Hepatic stellate cell (primary cell): Measurements from ENCODE around the gene TYMS.

Experiments used
- DNase-seq: peaks from one replicate; pipeline ENCODE4 v3.0.0; 2011; ENCODE audit warnings: low spot score

The TYMS gene

DNA sequence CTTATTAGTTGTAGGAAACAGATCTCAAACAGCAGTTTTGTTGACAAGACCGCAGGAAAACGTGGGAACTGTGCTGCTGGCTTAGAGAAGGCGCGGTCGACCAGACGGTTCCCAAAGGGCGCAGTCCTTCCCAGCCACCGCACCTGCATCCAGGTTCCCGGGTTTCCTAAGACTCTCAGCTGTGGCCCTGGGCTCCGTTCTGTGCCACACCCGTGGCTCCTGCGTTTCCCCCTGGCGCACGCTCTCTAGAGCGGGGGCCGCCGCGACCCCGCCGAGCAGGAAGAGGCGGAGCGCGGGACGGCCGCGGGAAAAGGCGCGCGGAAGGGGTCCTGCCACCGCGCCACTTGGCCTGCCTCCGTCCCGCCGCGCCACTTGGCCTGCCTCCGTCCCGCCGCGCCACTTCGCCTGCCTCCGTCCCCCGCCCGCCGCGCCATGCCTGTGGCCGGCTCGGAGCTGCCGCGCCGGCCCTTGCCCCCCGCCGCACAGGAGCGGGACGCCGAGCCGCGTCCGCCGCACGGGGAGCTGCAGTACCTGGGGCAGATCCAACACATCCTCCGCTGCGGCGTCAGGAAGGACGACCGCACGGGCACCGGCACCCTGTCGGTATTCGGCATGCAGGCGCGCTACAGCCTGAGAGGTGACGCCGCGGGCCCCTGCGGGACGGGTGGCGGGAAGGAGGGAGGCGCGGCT, at the start of gene TYMS:
Gene TYMS (plus strand): TSS at position 343 of the 690 bp plus-strand sequence. CDS start 90 bp downstream, at position 433.
- DNase-seq: peak; percentile 38

- no peak for DNase-seq
These were observed 49.5 kb upstream of the TYMS start for GRCh38 chr18:607930-608329.

DNA sequence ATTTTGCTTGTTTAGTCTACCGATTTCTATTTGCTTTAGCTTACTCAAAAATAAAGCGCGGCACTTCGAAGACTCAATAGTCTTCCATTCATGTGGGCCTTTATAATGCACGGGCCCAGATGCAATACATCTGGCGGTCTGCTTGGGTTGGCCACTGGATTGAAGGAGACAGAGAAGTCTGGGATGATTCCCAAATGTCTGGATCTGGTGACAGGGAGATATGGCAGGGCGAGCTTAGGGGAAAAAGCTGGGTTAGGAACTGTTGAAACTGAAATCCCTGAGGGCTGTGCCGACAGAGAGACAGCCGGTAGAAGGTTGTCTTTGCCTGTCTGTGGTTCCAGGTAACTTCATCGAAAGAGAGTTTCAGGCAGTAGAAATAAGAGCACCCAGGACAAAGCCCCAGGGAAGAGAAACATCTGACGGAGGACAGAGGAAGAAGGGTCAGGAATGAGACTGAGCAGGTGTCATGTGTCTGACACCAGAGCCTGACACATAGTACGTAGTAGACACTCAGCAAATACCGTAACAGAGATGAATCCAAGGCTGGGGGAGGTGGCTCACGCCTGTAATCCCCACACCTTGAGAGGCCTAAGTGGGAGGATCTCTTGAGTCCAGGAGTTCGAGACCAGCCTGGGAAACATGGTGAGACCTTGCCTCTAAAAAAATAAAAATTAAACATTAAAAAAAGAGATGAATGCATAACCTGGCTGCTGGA, 47.1 kb upstream of the TYMS start:
- DNase-seq: no peak

DNA sequence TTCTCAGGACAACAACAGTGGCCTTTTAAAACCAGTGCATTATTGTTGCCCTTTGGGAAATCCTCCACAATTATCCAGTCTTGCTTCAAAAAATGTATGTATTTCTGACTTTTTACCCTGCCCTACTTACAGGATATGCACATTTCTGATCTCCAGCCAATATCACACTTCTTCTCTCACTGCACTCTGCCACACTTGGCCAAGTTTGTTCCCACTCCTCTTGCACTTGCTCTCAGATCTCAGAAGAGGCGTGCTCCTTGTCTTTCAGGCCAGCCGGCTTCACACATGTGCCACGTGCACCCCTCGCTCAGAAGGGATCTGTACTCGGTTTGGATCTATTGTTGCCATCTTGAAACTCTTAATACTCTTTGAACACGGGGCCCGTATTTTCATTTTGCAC, 45.3 kb upstream of the TYMS start:
- no peak for DNase-seq

GRCh38 chr18:614193-614592, 43.3 kb upstream of the TYMS start:
- no peak for DNase-seq

DNA sequence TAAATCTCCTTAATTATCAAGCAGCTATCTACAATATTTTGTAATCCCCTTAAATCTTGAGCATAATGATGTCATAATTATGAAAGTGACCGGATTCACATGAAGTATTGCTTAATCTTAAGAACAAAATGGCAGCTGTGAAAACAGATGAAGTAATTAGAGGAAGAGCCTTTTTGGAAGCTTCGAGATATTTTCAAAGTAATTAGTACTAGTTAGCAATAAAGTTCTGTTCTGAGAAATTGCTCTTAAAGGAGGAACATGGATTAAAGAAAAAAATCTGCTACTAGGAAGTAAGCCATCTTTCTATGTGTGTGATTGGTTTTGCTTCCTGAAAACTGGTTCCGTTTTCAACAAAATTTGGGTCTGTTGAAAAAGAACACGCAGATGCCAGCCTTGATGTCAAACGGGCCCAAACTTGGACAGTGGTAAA, 42.3 kb upstream of the TYMS start:
- no peak for DNase-seq

GRCh38 chr18:615773-616172, 41.7 kb upstream of the TYMS start:
- DNase-seq: no peak

DNA sequence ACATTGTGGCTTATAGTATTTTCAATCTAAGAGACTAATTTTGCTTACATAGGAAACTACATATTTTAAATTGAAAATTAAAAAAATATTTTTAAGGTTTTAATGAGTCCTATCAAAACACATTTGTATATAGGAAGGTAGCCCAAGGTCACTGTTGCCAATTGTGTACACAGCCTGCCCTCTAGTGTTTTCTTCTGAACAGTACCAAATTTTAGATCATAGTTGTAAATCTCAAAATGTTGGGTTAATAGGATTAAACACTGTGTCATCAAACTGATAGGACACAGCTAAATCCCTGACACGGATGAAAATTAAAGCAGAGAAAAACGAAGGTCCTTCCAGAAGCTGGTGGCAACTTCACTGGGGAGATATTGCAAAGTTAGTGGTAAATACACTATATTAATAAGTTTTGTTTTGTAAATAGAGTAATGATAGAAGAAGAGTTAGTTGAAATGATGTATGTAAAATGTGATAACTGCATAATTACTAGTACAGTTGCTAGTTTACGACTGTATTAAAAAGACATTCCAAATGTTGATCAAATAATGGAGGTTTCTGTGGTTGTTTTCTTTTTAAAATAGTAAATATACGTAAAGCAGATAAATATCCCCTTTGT, 41.0 kb upstream of the TYMS start:
- DNase-seq: peak; percentile 14

GRCh38 chr18:617970-618504, 39.4 kb upstream of the TYMS start:
- DNase-seq: no peak

DNA sequence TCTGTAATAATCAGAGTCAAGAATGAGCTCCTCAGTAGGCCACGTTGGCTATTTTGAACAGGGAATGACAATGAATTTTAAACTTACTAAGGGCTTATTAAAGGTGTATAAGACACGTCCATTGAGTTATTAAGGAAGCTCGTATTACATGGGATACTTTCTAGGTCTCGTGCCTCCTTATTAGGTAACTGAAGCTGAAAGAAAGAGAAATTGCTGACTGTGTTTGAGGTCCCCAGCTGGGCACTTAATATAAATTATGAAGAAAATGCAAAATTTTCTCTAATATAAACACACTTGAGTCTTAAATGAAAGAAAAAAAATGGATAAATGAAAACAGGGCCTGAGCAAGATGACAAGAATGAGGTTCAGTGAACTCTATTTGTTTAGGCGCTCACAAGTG, 38.8 kb upstream of the TYMS start:
- DNase-seq: no peak

GRCh38 chr18:621291-622043, 36.0 kb upstream of the TYMS start:
- no peak for DNase-seq

- DNase-seq: no peak
These were observed 35.2 kb upstream of the TYMS start for GRCh38 chr18:622289-622688.

DNA sequence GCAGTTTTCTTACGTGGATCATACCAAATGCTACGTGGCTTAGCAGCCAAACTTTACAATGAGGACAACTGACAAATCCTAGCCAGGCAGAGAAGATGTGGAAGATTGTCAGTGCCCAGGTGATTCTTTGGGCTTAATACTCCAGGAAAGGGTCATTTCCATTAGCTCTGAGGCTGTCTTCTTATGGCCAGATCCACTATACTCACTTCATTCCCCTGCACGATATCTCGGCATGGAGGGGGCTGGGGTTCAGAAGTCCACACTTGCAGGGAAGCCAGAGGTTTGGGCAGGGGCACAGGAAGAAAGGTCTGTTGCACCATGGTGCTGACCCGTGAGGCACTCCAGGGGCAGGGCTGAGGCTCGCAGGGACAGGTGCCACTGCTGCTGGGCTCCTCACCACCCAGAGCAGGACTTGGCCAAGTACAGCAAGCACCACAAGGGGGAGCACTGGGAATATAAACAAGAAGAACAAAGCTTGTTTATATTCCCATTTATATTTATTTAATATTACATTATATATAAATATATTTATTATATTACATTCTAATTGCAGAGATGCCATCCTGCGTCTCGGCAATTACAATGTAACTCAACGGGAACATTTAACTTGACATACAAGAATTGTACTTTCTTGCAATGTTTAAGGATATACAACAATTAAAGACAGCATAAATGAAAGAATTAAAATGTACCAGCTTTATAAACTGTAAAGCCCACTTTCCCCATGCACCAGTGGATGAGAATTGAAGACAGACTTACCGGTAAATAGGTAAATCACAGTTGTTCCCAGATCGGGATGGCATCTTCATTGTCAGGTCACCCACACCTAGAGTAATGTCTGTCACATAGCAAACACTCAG, 33.5 kb upstream of the TYMS start:
- DNase-seq: peak; percentile 19

DNA sequence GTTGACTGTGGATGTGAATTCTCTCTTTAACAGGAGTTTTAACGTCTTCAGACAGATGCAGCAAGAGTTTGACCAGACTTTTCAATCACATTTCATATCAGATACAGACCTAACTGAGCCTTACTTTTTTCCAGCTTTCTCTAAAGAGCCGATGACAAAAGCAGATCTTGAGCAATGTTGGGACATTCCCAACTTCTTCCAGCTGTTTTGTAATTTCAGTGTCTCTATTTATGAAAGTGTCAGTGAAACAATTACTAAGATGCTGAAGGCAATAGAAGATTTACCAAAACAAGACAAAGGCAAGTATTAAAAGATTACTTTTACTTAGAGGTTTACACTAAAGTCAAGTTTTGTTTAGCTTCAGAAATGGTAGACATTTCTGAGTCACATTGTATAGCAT, 30.2 kb upstream of the TYMS start:
- no peak for DNase-seq

DNA sequence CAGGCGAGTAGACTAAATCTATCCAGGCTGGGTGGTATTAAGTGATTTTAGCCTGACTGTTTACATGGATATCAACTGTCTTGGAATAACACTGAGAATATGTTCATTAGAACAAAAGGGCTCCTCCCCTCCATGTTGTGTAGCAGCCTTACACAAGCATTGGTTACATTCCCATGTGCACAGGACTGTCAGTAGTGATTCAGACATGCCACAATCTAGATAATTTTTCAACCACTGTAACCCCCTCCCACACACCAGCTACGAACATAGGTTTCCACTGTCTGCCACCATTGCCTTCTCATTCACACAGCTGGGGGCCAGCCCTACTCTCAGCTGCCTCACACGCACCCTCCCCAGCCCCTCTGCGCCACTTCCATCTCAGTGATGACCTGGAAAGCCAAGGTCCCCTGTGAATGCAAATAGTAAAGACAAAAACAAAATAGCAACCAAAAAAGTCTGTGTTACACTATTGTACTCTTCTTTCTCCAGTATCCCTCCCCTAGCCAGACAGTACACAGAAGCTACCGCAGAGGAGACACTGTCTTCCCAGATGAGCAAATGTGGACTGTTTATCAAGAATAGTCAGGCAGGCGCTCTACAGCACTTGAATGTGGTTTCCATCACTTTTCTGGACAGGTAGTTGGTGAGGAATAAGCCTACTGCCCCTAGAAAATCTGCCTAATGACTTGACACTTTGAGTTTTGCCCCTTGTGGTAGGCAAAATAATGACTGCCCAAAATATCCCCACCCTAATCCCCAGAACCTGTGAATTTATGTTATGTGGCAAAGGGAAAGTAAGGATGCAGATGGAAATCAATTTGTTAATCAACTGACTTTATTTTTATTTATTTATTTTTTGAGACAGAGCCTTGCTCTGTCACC, 27.9 kb upstream of the TYMS start:
- DNase-seq: no peak

DNA sequence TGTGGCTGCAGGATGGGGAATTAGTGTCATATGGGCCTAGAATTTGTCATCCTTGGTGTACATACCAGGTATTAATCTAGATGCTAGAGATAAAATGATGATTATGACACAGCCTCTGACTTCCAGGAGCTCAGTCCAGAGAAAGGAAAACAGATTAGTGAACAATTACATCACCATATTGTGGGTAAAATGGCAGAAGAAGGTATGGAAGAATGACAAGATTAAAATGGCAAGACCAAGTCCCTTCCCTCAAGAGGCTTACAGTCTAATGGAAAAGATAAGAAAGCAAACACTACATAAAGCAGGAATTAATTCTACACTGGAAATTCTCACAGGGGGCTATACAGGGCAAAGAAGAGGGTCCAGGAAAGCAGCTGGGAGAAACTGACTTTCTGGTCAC, 25.9 kb upstream of the TYMS start:
- no peak for DNase-seq

DNA sequence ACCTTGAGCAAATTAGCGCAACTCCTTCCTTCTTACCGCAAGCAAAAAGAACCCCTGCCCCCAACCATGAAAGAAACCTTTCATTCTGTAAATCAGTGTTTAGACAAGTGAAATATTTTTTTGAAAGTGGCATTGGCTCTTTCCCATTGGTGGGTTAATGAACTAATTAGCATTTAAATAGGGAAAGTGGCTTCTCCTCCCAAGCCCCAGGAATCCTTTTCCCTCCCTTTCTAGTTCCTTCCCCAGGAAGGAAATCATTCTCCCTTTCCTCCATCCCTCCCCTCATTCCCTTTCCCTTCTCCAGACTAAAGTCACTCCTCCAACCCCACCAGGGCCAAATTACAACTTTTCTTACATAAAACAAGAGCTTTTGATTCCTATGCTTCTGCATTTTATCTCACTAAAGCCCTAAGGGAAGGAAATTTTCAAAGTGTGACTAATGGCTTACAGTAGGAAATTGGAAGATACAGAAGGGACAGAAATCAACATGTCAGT, 22.9 kb upstream of the TYMS start:
- no peak for DNase-seq

GRCh38 chr18:635171-635570, 22.3 kb upstream of the TYMS start:
- DNase-seq: no peak

- no peak for DNase-seq
These were observed 16.2 kb upstream of the TYMS start for GRCh38 chr18:641224-641623.

DNA sequence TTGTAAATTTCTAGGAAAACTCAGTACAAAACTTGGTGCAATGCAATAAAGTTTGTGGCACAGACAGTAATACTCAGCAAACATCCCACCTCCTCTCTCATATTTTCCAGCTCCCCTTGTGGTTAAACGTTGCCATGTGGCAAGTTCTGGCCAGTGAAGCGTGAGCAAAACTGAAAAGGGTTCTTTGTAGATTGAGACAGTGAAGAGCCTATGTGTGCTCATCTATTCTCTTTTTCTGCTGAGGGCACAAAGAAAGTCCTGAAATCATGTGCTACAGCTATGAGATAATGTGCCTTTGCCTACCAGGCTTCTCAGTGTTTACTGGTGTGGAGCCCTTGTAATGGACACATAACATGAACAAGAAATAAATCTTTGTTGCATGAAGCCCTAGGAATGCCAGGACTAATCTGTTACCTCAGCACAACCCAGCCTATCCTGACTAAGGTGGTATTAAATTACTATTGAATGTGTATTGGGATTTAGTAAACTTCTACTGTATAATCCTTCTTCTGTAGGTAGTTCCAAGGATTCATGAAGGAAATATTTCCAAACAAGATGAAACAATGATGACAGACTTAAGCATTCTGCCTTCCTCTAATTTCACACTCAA, 13.0 kb upstream of the TYMS start:
- DNase-seq: no peak
